ENCODE results near the gene TMEM41B. TPM values are rescaled to one million over a fixed set of nuclear protein-coding genes. Genes with fewer than 3 reads are reported as not detected.

The TMEM41B gene
- total and polyA plus RNA-seq, 2 of the 8 experiments (the other 6 are each of a cell fraction or from before 2014, with no cell fraction given): 24.3 to 50.1 TPM

GRCh38 chr11:9274499-9275258 lies 39.7 kb downstream of the TMEM41B start:
- 100% methylated on average over 6 of the region's 8 CpGs; no CpG with 5 or more reads in 1 of the 2 experiments for WGBS, 2 experiments (ENCODE audit: extremely low coverage in 1 of 2, insufficient coverage in 1 of 2, insufficient read length in 1 of 2, insufficient replicate concordance in 2 of 2, low coverage in 1 of 2, low lambda C conversion rate in 2 of 2, missing lambda C conversion rate in 1 of 2)
- TF ChIP-seq MAFK (IDR thresholded peaks at IDR 0.05; ENCODE audit: low read depth, low read length) (no peak), KDM5A (IDR thresholded peaks at IDR 0.05; ENCODE audit: low read length) (no peak), YY1 (IDR thresholded peaks at IDR 0.05; ENCODE audit: low read depth, low read length) (no peak), RXRA (IDR thresholded peaks at IDR 0.05; ENCODE audit: insufficient read depth, low read depth, low read length) (no peak), SUZ12 (IDR thresholded peaks at IDR 0.05; ENCODE audit: low read length) (no peak), POLR2AphosphoS5 (IDR thresholded peaks at IDR 0.05; ENCODE audit: low read depth, low read length) (no peak), BACH1 (IDR thresholded peaks at IDR 0.05; ENCODE audit: low read length) (no peak), SIN3A (conservative IDR thresholded peaks at IDR 0.05 in 1 of 2, IDR thresholded peaks at IDR 0.05 in 1 of 2; ENCODE audit: low read depth in 1 of 2, low read length in 2 of 2) (no peak), EGR1 (IDR thresholded peaks at IDR 0.05; ENCODE audit: borderline replicate concordance, low read depth, low read length) (no peak), CEBPB (IDR thresholded peaks at IDR 0.05; ENCODE audit: low read depth, low read length) (no peak), TCF12 (IDR thresholded peaks at IDR 0.05; ENCODE audit: low read depth, low read length) (no peak), FOSL1 (IDR thresholded peaks at IDR 0.05; ENCODE audit: insufficient read depth, low read depth, low read length) (no peak), CBX5 (IDR thresholded peaks at IDR 0.05; ENCODE audit: low read depth, low read length) (no peak), KDM1A (IDR thresholded peaks at IDR 0.05; ENCODE audit: borderline replicate concordance, low read length) (no peak)

More at GRCh38 chr11:9274499-9275258, 39.7 kb downstream of the TMEM41B start:
- Histone ChIP-seq H3K4me1 (replicated peaks in 1 of 4; ENCODE audit: control insufficient read depth in 3 of 4, insufficient read depth in 4 of 4, low read length in 3 of 4) (no peaks in the 10 kb centered on the region), H3K14ac (ENCODE audit: insufficient read length) (no peak overlapping the region), H2BK15ac (ENCODE audit: low read length) (no peak overlapping the region), H2AK5ac (ENCODE audit: low read depth, low read length) (no peak overlapping the region), H3K9ac (replicated peaks in 1 of 4; ENCODE audit: extremely low read depth in 1 of 4, low read depth in 3 of 4, low read length in 3 of 4) (no peak overlapping the region), H2BK20ac (ENCODE audit: low read length) (no peak overlapping the region), H3K36me3 (ENCODE audit: control insufficient read depth in 2 of 4, insufficient read depth in 4 of 4, low read length in 3 of 4) (no peaks in the 10 kb centered on the region), H2BK12ac (ENCODE audit: low read depth, low read length) (no peak overlapping the region), H3K79me1 (ENCODE audit: low read depth, low read length) (no peaks in the 10 kb centered on the region), H4K8ac (ENCODE audit: extremely low read depth, insufficient read depth, low read length) (no peak overlapping the region), H4K20me1 (replicated peaks in 1 of 2; ENCODE audit: control insufficient read depth in 1 of 2, insufficient read depth in 2 of 2, low read length in 2 of 2) (no peaks in the 10 kb centered on the region), H3K27ac (ENCODE audit: low read depth, low read length) (no peak overlapping the region), H3K4me3 (ENCODE audit: extremely low read depth in 1 of 4, insufficient read depth in 2 of 4, low read depth in 3 of 4, low read length in 4 of 4) (no peak overlapping the region), H2BK5ac (ENCODE audit: low read depth, low read length) (no peak overlapping the region), H4K91ac (replicated peaks; ENCODE audit: insufficient read length, low read length) (no peak overlapping the region), H3K56ac (replicated peaks; ENCODE audit: insufficient read length, low read depth, low read length) (no peak overlapping the region), H3K27me3 (replicated peaks in 1 of 4; ENCODE audit: control insufficient read depth in 3 of 4, extremely low read depth in 1 of 4, insufficient read depth in 3 of 4, low read length in 3 of 4) (no peaks in the 10 kb centered on the region), H3K23ac (ENCODE audit: insufficient read length) (no peak overlapping the region), H3K9me3 (ENCODE audit: insufficient read depth in 2 of 2, low read depth in 1 of 2, low read length in 1 of 2) (no peaks in the 10 kb centered on the region), H3K4ac (replicated peaks; ENCODE audit: insufficient read length, low read depth, low read length) (no peak overlapping the region), H2AFZ (ENCODE audit: low read length) (no peak overlapping the region), H4K5ac (ENCODE audit: insufficient read length, low read depth, low read length) (no peak overlapping the region), H3K23me2 (ENCODE audit: low read depth, low read length) (no peaks in the 10 kb centered on the region), H3K18ac (ENCODE audit: extremely low read depth, low read length) (no peak overlapping the region), H3K79me2 (ENCODE audit: control insufficient read depth in 1 of 2, insufficient read depth in 2 of 2, low read length in 2 of 2) (no peaks in the 10 kb centered on the region), H2BK120ac (replicated peaks; ENCODE audit: low read depth, low read length) (no peak overlapping the region), H3K4me2 (ENCODE audit: insufficient read depth in 1 of 2, low read depth in 2 of 2, low read length in 2 of 2) (no peak overlapping the region)
- DNase-seq (ENCODE audit: low read depth in 1 of 2, low spot score in 2 of 2): no peak
- FAIRE-seq: no peak
- ChIA-PET CTCF (ENCODE audit: partially characterized antibody) (interaction anchor here (0.6 to 3.6 kb wide), 7 partner anchors 15 to 696 kb away, joined by 3 to 11 read pairs (median 4); no protein-coding TSS in a partner anchor), POLR2A (ENCODE audit: partially characterized antibody) (interaction anchor here (1.5 to 3.3 kb wide), 2 partner anchors 10 to 43 kb away, joined by 3 to 22 read pairs; partner anchors contain the start of gene DENND5A)

Data from H1 (cell line).